HCT116 (cell line): Measurements from ENCODE around the gene PLEKHG3.

Source experiments
- EZH2 ChIP-seq: fragments of 200-600 bp; sonication (generic); IDR thresholded peaks from 2 replicates; pipeline ENCODE4 v1.6.1; 2017; ENCODE audit warnings: antibody characterized with exemption, mixed run types
- TF ChIP-seq, protein P1 (sequence below), 3 experiments: fragments of 200-600 bp in 1 of 3; sonication (generic) in 1 of 3; IDR thresholded peaks in 2 of 3; conservative IDR thresholded peaks in 1 of 3; 2 replicates each; pipeline ENCODE4 v1.5.1; 2012 to 2017; ENCODE audit warnings: low read depth in 2 of 3, low read length in 2 of 3, antibody characterized with exemption in 1 of 3, borderline replicate concordance in 1 of 3, control low read depth in 1 of 3, mild to moderate bottlenecking in 1 of 3, mixed read lengths in 1 of 3, mixed run types in 1 of 3, moderate library complexity in 1 of 3; ENCODE audit not compliant: insufficient read depth in 1 of 3

DNA sequence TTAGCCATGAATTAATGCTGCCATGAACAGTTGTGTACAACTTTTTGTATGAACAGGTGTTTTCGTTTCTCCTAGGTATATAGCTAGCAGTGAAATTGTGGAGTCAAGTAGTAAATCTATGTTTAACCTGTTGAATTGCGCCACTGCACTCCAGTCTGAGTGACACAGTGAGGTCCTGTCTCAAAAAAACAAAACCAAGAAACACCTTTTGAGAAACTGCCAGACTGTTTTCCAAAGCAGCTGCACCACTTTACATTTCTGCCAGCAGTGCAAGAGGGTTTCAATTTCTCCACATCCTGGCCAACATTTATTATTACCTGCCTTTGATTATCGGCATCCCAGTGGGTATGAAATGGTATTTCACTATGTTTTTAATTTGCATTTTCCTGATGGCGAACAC, 3.3 kb upstream of the PLEKHG3 start:
- TF ChIP-seq, protein P1, sequence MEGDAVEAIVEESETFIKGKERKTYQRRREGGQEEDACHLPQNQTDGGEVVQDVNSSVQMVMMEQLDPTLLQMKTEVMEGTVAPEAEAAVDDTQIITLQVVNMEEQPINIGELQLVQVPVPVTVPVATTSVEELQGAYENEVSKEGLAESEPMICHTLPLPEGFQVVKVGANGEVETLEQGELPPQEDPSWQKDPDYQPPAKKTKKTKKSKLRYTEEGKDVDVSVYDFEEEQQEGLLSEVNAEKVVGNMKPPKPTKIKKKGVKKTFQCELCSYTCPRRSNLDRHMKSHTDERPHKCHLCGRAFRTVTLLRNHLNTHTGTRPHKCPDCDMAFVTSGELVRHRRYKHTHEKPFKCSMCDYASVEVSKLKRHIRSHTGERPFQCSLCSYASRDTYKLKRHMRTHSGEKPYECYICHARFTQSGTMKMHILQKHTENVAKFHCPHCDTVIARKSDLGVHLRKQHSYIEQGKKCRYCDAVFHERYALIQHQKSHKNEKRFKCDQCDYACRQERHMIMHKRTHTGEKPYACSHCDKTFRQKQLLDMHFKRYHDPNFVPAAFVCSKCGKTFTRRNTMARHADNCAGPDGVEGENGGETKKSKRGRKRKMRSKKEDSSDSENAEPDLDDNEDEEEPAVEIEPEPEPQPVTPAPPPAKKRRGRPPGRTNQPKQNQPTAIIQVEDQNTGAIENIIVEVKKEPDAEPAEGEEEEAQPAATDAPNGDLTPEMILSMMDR (IDR thresholded peaks at IDR 0.05 in 2 of 3, conservative IDR thresholded peaks at IDR 0.05 in 1 of 3; ENCODE audit: borderline replicate concordance in 1 of 3, insufficient read depth in 1 of 3, low read depth in 2 of 3, low read length in 2 of 3), result no peak
- TF ChIP-seq EZH2, result no peak
